GM23338 (cell line): Measurements from ENCODE around the gene IDH2. TPM values are rescaled to one million over a fixed set of nuclear protein-coding genes. Genes with fewer than 3 reads are reported as not detected.

Experiments used
- ATAC-seq: fragments of 200-7000 bp; cut with Tn5 transposase; 3 replicates; pipeline ENCODE4 v1.9.1; 2020
- DNase-seq: peaks from one replicate; pipeline ENCODE4 v3.0.0-alpha.2; 2015; ENCODE audit warnings: low spot score
- H2AFZ ChIP-seq: fragments of 200-600 bp; sonication (generic); 2 replicates; pipeline ENCODE4 v1.8.0; 2016; ENCODE audit warnings: antibody characterized with exemption, mild to moderate bottlenecking, moderate library complexity
- H3F3A ChIP-seq: fragments of 200-600 bp; sonication (generic); replicated peaks from 2 replicates; pipeline ENCODE4 v1.8.0; 2017; ENCODE audit warnings: antibody characterized with exemption, mixed run types, low read depth
- H3K27ac ChIP-seq: fragments of 200-600 bp; sonication (generic); 2 replicates; pipeline ENCODE4 v1.6.1; 2016; ENCODE audit warnings: low read depth
- H3K27me3 ChIP-seq: fragments of 200-600 bp; sonication (generic); 2 replicates; pipeline ENCODE4 v1.8.0; 2016; ENCODE audit warnings: mild to moderate bottlenecking, mixed run types, moderate library complexity; ENCODE audit not compliant: insufficient read depth
- H3K36me3 ChIP-seq: fragments of 200-600 bp; sonication (generic); 2 replicates; pipeline ENCODE4 v1.8.0; 2016; ENCODE audit warnings: mild to moderate bottlenecking; ENCODE audit not compliant: insufficient read depth
- H3K4me1 ChIP-seq: fragments of 200-600 bp; sonication (generic); 2 replicates; pipeline ENCODE4 v1.8.0; 2016; ENCODE audit warnings: mild to moderate bottlenecking, moderate library complexity; ENCODE audit not compliant: insufficient read depth
- H3K4me2 ChIP-seq: fragments of 200-600 bp; sonication (generic); 2 replicates; pipeline ENCODE4 v1.7.1; 2017; ENCODE audit warnings: mixed run types
- H3K4me3 ChIP-seq: fragments of 200-600 bp; sonication (generic); 2 replicates; pipeline ENCODE4 v1.6.1; 2016; ENCODE audit warnings: mixed run types
- H3K79me2 ChIP-seq: fragments of 200-600 bp; sonication (generic); replicated peaks from 2 replicates; pipeline ENCODE4 v1.8.0; 2017; ENCODE audit warnings: mild to moderate bottlenecking; ENCODE audit not compliant: insufficient read depth
- H3K9me2 ChIP-seq: fragments of 200-600 bp; sonication (generic); 2 replicates; pipeline ENCODE4 v1.8.0; 2017; ENCODE audit not compliant: insufficient read depth
- H4K20me1 ChIP-seq: fragments of 200-600 bp; sonication (generic); replicated peaks from 2 replicates; pipeline ENCODE4 v1.8.0; 2017; ENCODE audit warnings: mild to moderate bottlenecking; ENCODE audit not compliant: insufficient read depth
- H3K27ac Mint-ChIP-seq: 2 replicates; pipeline ENCODE4 v1.8.0; 2020; ENCODE audit warnings: inconsistent platforms, mild to moderate bottlenecking, moderate library complexity, mixed read lengths
- H3K27me3 Mint-ChIP-seq: 3 replicates; pipeline ENCODE4 v1.8.0; 2022; ENCODE audit warnings: low read depth, mild to moderate bottlenecking, moderate library complexity, mixed read lengths, inconsistent platforms; ENCODE audit not compliant: insufficient read depth, poor library complexity
- H3K36me3 Mint-ChIP-seq: 3 replicates; pipeline ENCODE4 v1.8.0; 2021; ENCODE audit warnings: low read depth, mild to moderate bottlenecking, inconsistent platforms, moderate library complexity, mixed read lengths
- H3K4me1 Mint-ChIP-seq: 3 replicates; pipeline ENCODE4 v1.8.0; 2020; ENCODE audit warnings: mild to moderate bottlenecking, inconsistent platforms, mixed read lengths
- H3K4me3 Mint-ChIP-seq: 3 replicates; pipeline ENCODE4 v1.8.0; 2021; ENCODE audit warnings: moderate library complexity, mild to moderate bottlenecking, inconsistent platforms, mixed read lengths
- H3K9me3 Mint-ChIP-seq: 3 replicates; pipeline ENCODE4 v1.8.0; 2020; ENCODE audit warnings: moderate library complexity, mild to moderate bottlenecking, inconsistent platforms, mixed read lengths
- CREB1 ChIP-seq: fragments of 250-450 bp; sonication (Bioruptor Pico); IDR thresholded peaks from 2 replicates; pipeline ENCODE4 v1.5.0; 2020; ENCODE audit warnings: low read depth, mild to moderate bottlenecking, moderate library complexity
- EZH2 ChIP-seq: fragments of 200-600 bp; sonication (generic); IDR thresholded peaks from one replicate; pipeline ENCODE4 v1.8.0; 2017; ENCODE audit warnings: antibody characterized with exemption, mild to moderate bottlenecking, low read depth; ENCODE audit not compliant: unreplicated experiment
- EZH2phosphoT487 ChIP-seq: fragments of 200-600 bp; sonication (generic); IDR thresholded peaks from one replicate; pipeline ENCODE4 v1.8.1; 2018; ENCODE audit warnings: antibody characterized with exemption; ENCODE audit not compliant: unreplicated experiment
- JUNB ChIP-seq: IDR thresholded peaks from one replicate; pipeline ENCODE4 v1.6.1; 2016; ENCODE audit warnings: antibody characterized with exemption; ENCODE audit not compliant: unreplicated experiment
- NANOG ChIP-seq: IDR thresholded peaks from 2 replicates; pipeline ENCODE4 v1.6.1; 2016; ENCODE audit warnings: antibody characterized with exemption, borderline replicate concordance
- REST ChIP-seq: IDR thresholded peaks from one replicate; pipeline ENCODE4 v1.6.1; 2018; ENCODE audit warnings: antibody characterized with exemption; ENCODE audit not compliant: unreplicated experiment
- STAT1 ChIP-seq: IDR thresholded peaks from one replicate; pipeline ENCODE4 v1.6.1; 2016; ENCODE audit warnings: antibody characterized with exemption; ENCODE audit not compliant: unreplicated experiment
- ZNF114 ChIP-seq: fragments of 250-450 bp; sonication (Bioruptor Pico); IDR thresholded peaks from 2 replicates; pipeline ENCODE4 v1.5.0; 2020; ENCODE audit warnings: mild to moderate bottlenecking, moderate library complexity
- ZNF331 ChIP-seq: fragments of 250-450 bp; sonication (Bioruptor Pico); IDR thresholded peaks from 2 replicates; pipeline ENCODE4 v1.5.0; 2020; ENCODE audit warnings: low read depth, mild to moderate bottlenecking, moderate library complexity
- polyA plus RNA-seq: library from polyadenylated mRNA; unstranded; fragments of >200 nt; fragmentation: Nextera tagmentation; extraction: Ambion mirVana; gene quantifications from 2 replicates; pipeline ENCODE4 v1.2.1, GENCODE V29; 2016
- total RNA-seq: library from RNA; depleted of rRNA; stranded (reverse); fragments of >200 nt; shearing (Covaris generic); gene quantifications from 2 replicates; pipeline ENCODE4 v1.2.3, GENCODE V29; 2014
- TF ChIP-seq, protein P1 (sequence below): fragments of 250-450 bp; sonication (Bioruptor Pico); IDR thresholded peaks from 2 replicates; pipeline ENCODE4 v1.5.0; 2020; ENCODE audit warnings: mild to moderate bottlenecking, moderate library complexity

The IDH2 gene
- total and polyA plus RNA-seq, 2 experiments from 2014 or later, result 54.9 to 64.0 TPM

DNA sequence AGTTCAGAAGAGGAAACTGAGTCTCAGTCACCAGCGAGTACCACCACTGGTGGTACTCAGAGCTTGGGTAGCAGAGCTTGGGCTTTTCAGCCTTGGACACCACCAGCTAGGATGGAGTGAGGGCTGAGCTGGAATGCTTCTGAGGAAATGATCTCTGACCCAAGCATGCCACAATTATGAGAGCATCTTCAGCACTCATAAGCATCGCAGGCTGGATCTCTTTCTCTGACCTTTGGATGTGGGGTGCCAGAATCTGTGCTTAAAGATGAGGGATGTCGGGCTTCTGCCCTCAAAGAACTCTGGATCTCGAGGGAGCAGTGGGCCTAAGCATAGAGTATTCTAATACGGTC is 64.8 kb downstream of the IDH2 start:
- H3K27me3 Mint-ChIP-seq, result peaks cover 13% of the 10 kb centered on the region
- H3K27ac ChIP-seq, result no peak overlapping the region
- H3K27ac Mint-ChIP-seq, result no peak overlapping the region
- no peaks in the 10 kb centered on the region for H3K27me3 ChIP-seq
- no peak overlapping the region for H3K4me2 ChIP-seq
- no peaks in the 10 kb centered on the region for H3K9me3 Mint-ChIP-seq
- no peak for DNase-seq
- no peak overlapping the region for H3K4me3 Mint-ChIP-seq
- TF ChIP-seq JUNB (no peak), STAT1 (no peak), ZNF331 (CRISPR knock-in tag) (no peak)
- no peak overlapping the region for H2AFZ ChIP-seq
- no peaks in the 10 kb centered on the region for H3K9me2 ChIP-seq
- no peaks in the 10 kb centered on the region for H3K36me3 Mint-ChIP-seq
- H3F3A ChIP-seq, result 0 out of 2 replicates have a peak, but pooled peaks cover 4% of the 10 kb centered on the region
- no peaks in the 10 kb centered on the region for H4K20me1 ChIP-seq
- H3K4me1 Mint-ChIP-seq, result peaks cover 66% of the 10 kb centered on the region
- H3K79me2 ChIP-seq, result peaks cover 7% of the 10 kb centered on the region
- H3K36me3 ChIP-seq, result no peaks in the 10 kb centered on the region
- no peak for ATAC-seq
- H3K4me1 ChIP-seq, result peaks cover 11% of the 10 kb centered on the region; the same call in 1 of the 2 replicates
- no peak overlapping the region for H3K4me3 ChIP-seq

GRCh38 chr15:90036806-90037510 is 65.3 kb downstream of the IDH2 start:
- no peaks in the 10 kb centered on the region for H3K27me3 ChIP-seq
- no peaks in the 10 kb centered on the region for H4K20me1 ChIP-seq
- Mint-ChIP-seq H3K27me3 (peaks cover 13% of the 10 kb centered on the region), H3K4me3 (no peak overlapping the region), H3K9me3 (no peaks in the 10 kb centered on the region), H3K4me1 (peaks cover 63% of the 10 kb centered on the region), H3K36me3 (no peaks in the 10 kb centered on the region), H3K27ac (peak overlapping the region; percentile 34; the same call in 1 of the 2 replicates)
- 0 out of 2 replicates have a peak, but pooled peaks cover 4% of the 10 kb centered on the region for H3F3A ChIP-seq
- no peak overlapping the region for H3K27ac ChIP-seq
- no peaks in the 10 kb centered on the region for H3K9me2 ChIP-seq
- DNase-seq (no peak), ATAC-seq (no peak)
- H3K4me3 ChIP-seq, result no peak overlapping the region
- H3K4me1 ChIP-seq, result peaks cover 11% of the 10 kb centered on the region; the same call in 1 of the 2 replicates
- peaks cover 11% of the 10 kb centered on the region for H3K79me2 ChIP-seq
- H3K4me2 ChIP-seq, result no peak overlapping the region; the same call in 1 of the 2 replicates
- no peak overlapping the region for H2AFZ ChIP-seq
- H3K36me3 ChIP-seq, result no peaks in the 10 kb centered on the region
- TF ChIP-seq CREB1 (CRISPR knock-in tag), result no peak
- TF ChIP-seq, protein P1, sequence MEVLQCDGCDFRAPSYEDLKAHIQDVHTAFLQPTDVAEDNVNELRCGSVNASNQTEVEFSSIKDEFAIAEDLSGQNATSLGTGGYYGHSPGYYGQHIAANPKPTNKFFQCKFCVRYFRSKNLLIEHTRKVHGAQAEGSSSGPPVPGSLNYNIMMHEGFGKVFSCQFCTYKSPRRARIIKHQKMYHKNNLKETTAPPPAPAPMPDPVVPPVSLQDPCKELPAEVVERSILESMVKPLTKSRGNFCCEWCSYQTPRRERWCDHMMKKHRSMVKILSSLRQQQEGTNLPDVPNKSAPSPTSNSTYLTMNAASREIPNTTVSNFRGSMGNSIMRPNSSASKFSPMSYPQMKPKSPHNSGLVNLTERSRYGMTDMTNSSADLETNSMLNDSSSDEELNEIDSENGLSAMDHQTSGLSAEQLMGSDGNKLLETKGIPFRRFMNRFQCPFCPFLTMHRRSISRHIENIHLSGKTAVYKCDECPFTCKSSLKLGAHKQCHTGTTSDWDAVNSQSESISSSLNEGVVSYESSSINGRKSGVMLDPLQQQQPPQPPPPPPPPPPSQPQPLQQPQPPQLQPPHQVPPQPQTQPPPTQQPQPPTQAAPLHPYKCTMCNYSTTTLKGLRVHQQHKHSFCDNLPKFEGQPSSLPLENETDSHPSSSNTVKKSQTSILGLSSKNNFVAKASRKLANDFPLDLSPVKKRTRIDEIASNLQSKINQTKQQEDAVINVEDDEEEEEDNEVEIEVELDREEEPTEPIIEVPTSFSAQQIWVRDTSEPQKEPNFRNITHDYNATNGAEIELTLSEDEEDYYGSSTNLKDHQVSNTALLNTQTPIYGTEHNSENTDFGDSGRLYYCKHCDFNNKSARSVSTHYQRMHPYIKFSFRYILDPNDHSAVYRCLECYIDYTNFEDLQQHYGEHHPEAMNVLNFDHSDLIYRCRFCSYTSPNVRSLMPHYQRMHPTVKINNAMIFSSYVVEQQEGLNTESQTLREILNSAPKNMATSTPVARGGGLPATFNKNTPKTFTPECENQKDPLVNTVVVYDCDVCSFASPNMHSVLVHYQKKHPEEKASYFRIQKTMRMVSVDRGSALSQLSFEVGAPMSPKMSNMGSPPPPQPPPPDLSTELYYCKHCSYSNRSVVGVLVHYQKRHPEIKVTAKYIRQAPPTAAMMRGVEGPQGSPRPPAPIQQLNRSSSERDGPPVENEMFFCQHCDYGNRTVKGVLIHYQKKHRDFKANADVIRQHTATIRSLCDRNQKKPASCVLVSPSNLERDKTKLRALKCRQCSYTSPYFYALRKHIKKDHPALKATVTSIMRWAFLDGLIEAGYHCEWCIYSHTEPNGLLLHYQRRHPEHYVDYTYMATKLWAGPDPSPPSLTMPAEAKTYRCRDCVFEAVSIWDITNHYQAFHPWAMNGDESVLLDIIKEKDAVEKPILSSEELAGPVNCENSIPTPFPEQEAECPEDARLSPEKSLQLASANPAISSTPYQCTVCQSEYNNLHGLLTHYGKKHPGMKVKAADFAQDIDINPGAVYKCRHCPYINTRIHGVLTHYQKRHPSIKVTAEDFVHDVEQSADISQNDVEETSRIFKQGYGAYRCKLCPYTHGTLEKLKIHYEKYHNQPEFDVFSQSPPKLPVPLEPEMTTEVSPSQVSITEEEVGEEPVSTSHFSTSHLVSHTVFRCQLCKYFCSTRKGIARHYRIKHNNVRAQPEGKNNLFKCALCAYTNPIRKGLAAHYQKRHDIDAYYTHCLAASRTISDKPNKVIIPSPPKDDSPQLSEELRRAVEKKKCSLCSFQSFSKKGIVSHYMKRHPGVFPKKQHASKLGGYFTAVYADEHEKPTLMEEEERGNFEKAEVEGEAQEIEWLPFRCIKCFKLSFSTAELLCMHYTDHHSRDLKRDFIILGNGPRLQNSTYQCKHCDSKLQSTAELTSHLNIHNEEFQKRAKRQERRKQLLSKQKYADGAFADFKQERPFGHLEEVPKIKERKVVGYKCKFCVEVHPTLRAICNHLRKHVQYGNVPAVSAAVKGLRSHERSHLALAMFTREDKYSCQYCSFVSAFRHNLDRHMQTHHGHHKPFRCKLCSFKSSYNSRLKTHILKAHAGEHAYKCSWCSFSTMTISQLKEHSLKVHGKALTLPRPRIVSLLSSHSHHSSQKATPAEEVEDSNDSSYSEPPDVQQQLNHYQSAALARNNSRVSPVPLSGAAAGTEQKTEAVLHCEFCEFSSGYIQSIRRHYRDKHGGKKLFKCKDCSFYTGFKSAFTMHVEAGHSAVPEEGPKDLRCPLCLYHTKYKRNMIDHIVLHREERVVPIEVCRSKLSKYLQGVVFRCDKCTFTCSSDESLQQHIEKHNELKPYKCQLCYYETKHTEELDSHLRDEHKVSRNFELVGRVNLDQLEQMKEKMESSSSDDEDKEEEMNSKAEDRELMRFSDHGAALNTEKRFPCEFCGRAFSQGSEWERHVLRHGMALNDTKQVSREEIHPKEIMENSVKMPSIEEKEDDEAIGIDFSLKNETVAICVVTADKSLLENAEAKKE (CRISPR knock-in tag), result no peak
- no peak for TF ChIP-seq JUNB
- no peak for TF ChIP-seq REST
- TF ChIP-seq STAT1, result no peak
- TF ChIP-seq ZNF331 (CRISPR knock-in tag), result no peak
- no peak for TF ChIP-seq NANOG
- TF ChIP-seq ZNF114 (CRISPR knock-in tag), result no peak
- TF ChIP-seq EZH2phosphoT487, result no peak
- TF ChIP-seq EZH2, result no peak
